ENCODE results near the gene IL17RB.

Gene IL17RB

GRCh38 chr3:53846134-53846850, at the start of gene IL17RB, which contains the start of gene CHDH:
TSS of gene IL17RB (plus strand) at chr3:53846568. CDS start at chr3:53846589, 21 bp downstream.
TSS of gene CHDH (minus strand) at chr3:53846419. CDS start at chr3:53824008, 22,411 bp downstream.
- no peak for DNase-seq (ENCODE audit: low read depth, low spot score)

- DNase-seq (ENCODE audit: low read depth, low spot score), result no peak
These were observed 48.2 kb upstream of the IL17RB start for GRCh38 chr3:53798144-53798543.

DNA sequence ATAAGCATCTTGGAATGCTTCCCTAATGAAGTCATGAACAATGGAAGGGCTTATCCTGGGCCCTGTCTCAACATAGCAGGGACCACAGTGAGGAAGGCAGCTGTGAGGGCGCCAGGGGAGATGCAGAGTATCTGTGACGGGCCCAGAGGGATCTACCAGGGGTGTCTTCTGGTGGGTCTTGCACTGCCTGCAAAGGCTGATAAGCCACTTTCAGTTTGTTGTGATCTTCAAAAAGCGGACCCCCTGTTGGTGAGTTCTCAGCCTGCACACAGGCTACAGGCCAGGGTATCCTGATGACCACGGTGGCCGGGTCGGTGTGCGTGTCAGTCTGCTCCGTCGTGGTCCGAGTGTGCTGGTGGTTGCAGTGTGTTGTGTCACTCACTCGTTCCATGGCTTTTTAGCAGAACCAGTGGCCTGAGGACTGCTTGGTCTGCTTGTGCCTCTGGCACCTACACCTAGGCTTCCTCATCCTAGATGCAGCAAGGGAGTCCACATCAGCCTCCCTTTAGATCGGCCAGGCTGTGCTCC, 47.0 kb upstream of the IL17RB start:
- no peak for DNase-seq (ENCODE audit: low read depth, low spot score)

- DNase-seq (ENCODE audit: low read depth, low spot score), result no peak
These were observed 46.1 kb upstream of the IL17RB start for GRCh38 chr3:53800041-53800906.

DNA sequence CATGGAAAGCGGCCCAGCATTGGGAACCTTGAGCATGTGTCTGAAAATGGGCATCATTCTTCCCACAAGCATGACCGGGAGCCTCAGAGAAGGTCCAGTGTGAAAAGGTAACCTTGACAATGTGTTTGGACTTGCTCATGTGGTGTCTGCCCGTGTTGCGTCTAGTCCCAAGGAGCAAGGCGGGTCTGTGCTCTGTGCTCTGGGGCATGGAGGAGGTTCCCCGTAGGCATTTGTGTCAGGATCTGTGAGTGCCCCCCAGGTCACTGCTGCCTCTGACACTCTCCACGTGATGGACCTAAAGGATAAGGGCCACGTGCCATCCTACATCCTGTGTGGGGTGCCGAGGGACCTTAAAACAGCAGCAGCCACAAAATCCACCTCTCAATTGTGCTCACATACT, 45.0 kb upstream of the IL17RB start:
- DNase-seq (ENCODE audit: low read depth, low spot score), result no peak

GRCh38 chr3:53802256-53802880, 44.0 kb upstream of the IL17RB start:
- no peak for DNase-seq (ENCODE audit: low read depth, low spot score)

- no peak for DNase-seq (ENCODE audit: low read depth, low spot score)
These were observed 43.1 kb upstream of the IL17RB start for GRCh38 chr3:53803124-53803815.

DNA sequence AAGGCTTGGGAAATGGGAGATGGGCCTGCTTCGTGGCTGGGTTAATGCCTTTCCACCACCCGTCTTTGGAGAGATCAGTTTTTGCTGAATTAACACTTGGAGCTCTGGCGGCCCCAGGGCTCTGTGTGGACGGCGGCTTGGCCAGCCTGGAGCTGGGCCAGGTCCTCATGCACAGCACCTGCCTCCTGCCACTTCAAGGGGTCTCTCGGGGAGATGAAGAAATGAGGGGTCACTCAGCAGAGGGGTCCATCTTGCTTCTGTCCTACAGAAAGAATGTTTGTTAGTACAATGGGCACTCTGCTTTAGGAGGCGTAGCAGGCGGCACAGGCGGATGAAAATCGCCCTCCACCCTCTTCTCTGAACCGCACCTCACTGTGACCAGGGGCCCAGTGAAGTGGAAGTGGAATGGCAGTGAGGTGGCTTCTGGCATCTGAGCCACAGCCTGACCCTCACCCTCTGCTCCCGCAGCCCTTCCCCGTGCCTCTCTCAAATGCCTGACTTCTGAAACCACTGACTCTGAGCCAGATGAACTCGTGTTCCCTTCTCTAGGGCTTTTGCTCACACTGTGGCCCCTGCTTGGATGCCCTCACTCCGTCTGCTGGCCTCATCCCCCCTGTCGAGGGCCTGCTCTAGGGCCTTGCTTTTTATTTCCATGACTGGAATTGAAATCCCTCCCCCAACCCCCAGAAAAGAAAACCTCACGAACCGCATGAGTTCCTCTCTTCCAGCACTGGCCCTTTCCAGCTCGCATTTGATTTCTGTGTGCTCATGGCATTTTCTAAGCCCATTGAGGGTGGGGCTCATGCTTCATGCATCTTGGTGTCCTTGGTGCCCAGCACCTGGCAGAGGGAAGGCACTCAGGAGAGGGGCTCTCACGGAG, 42.3 kb upstream of the IL17RB start:
- DNase-seq (ENCODE audit: low read depth, low spot score), result no peak

DNA sequence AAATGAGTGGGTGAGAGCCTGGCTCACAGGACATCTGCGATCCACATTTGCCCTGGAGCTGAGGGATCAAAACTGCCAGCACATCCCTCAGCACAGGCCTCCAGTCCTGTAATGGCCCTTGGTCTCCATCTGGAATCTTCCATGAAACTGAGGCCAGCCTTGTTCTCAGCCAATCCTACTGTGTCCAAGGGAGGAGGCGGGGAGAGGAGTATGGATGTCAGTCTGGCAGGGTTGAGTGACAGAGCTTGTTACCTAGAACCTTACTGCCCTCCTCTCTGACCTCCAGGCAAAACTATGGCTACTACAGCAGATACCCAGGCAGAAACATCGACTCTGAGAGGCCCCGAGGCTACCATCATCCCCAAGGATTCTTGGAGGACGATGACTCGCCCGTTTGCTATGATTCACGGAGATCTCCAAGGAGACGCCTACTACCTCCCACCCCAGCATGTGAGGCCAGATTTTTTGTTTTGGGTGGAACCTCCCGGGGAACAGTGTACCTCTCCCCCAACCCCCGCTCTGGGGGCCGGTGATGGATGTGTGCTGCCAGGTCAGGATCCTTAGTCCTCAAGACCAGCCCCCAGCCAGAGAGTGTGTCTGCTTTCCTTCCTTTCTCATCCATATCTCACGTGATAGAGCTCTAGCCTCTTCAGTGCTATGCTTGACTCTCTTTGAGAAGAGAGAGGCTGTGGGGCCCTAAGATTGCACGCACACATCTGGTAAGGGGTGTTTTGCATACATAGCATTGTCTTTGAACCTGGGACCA, 41.5 kb upstream of the IL17RB start:
- no peak for DNase-seq (ENCODE audit: low read depth, low spot score)

GRCh38 chr3:53805463-53806159, 40.8 kb upstream of the IL17RB start:
- DNase-seq (ENCODE audit: low read depth, low spot score), result no peak

DNA sequence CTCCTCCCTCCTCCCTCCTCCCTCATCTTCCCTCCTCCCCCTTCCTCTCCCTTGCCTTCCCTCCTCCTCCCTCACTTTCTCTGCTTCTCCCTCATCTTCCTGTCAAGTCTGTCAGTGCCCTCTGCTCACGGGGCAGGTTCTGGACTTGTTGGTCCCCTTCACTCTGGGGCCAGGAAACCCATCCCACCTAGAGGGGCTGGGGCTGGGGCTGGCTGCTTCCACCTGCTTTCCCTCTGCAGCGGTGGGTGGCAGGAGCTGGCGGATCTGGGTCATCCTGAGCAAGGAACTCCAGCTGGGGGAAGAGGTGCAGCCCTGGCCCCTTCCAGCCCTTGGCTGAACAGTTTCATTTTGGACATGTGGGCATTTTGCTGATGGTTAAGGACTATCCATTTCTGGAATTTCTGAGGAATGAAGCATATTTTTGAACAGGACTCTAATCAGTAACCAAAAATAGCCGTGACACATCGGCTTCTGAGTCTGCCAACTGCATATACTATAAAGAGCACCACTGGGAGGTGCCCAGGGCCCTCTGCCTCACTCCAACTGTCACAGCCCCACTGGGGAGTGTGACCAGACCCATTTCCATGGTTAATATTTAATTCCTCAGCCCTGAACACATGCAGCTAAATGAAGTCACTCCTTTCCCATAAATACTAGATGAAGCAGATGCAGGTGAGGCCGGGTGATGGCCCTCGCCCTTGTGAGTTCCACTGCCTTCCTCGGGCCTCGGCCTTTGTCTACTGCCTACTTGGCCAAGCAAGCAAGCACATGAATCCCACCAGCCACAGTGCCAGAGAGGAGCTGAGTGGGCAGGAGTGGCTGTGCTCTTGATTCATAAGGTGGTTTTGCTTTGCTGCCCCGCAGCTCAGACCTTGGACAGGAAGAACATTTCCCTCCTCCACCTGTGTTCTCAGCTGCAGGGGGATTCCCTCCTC, 39.9 kb upstream of the IL17RB start:
- no peak for DNase-seq (ENCODE audit: low read depth, low spot score)

DNA sequence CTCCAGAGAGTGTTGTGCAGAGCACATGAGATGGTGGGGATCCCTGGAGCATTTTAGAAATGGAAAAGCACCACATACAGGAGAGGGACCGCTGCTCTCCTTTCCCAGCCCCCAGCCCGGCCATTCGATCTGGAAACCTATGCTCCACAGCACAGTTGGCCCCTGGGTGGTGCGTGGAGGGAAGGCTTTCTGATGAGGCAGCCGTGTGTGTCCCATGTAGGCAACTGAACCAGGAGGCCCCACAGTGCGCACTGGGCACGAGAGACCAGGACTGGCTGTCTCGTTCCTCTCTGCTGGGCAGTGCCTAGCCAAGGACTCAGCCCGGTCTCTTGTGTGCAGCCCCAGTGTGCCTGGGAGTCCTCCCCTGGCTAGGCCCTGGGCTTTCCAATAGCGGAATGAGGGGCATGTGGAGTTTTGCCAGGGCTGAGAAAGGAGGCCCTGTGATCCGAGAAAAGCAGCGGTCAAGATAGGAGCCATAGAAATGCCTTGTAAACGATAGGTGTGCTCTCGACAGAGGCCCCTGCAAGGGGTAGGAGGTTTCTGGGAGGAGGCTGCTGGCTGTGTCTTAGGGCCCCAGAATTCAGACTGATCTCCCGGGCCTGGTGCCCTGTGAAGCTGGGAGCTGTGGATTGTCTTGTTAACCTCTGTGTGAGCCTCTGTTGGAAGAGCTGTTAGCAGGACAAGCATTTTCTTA, 39.1 kb upstream of the IL17RB start:
- DNase-seq (ENCODE audit: low read depth, low spot score), result no peak

DNA sequence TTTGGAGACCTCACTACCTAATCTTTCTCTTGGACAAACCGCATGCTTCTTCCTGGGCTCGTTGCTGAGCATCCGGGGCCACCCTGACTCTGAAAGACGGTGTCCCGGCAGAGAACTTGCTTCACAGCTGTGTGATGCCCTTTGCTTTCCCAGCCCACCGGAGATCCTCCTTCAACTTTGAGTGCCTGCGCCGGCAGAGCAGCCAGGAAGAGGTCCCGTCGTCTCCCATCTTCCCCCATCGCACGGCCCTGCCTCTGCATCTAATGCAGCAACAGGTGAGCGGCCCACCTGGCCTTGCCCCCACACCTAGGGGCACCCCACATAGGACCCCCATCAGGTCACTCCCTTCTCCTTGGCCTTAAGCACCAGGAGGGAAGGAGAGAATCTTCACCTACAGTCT, 37.9 kb upstream of the IL17RB start:
- no peak for DNase-seq (ENCODE audit: low read depth, low spot score)

GRCh38 chr3:53809267-53809666, 37.1 kb upstream of the IL17RB start:
- no peak for DNase-seq (ENCODE audit: low read depth, low spot score)

DNA sequence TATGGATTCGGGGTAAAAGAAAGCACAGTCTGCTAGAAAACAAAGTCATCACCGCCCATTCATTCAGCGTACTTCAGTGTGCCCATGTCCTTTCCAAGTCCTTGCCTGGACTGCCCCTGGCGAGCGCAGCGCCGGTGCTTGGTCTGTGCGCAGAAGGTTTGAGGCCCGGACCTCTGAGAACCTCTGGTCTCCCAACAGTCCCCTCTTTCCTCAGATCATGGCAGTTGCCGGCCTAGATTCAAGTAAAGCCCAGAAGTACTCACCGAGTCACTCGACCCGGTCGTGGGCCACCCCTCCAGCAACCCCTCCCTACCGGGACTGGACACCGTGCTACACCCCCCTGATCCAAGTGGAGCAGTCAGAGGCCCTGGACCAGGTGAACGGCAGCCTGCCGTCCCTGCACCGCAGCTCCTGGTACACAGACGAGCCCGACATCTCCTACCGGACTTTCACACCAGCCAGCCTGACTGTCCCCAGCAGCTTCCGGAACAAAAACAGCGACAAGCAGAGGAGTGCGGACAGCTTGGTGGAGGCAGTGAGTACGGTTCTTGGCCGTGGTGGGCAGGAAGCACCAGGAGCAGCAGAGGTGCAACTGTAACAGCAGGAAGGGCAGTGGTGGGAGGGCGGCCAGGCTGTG, 36.5 kb upstream of the IL17RB start:
- no peak for DNase-seq (ENCODE audit: low read depth, low spot score)

DNA sequence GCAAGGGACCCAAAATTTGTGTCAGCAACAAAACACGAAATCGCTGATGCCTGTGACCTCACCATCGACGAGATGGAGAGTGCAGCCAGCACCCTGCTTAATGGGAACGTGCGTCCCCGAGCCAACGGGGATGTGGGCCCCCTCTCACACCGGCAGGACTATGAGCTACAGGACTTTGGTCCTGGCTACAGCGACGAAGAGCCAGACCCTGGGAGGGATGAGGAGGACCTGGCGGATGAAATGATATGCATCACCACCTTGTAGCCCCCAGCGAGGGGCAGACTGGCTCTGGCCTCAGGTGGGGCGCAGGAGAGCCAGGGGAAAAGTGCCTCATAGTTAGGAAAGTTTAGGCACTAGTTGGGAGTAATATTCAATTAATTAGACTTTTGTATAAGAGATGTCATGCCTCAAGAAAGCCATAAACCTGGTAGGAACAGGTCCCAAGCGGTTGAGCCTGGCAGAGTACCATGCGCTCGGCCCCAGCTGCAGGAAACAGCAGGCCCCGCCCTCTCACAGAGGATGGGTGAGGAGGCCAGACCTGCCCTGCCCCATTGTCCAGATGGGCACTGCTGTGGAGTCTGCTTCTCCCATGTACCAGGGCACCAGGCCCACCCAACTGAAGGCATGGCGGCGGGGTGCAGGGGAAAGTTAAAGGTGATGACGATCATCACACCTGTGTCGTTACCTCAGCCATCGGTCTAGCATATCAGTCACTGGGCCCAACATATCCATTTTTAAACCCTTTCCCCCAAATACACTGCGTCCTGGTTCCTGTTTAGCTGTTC, 35.0 kb upstream of the IL17RB start:
- DNase-seq (ENCODE audit: low read depth, low spot score), result no peak
